KOPT-K1 (cell line): Measurements from ENCODE around the gene KLF7.

Experiments used
- H3K27ac ChIP-seq: fragments of 200-600 bp; sonication (generic); 2 replicates; pipeline ENCODE4 v1.5.1; 2016; ENCODE audit warnings: antibody characterized with exemption, mild to moderate bottlenecking, low read depth, low read length; ENCODE audit not compliant: poor library complexity, severe bottlenecking
- H3K36me3 ChIP-seq: fragments of 200-600 bp; sonication (generic); 2 replicates; pipeline ENCODE4 v1.5.1; 2017; ENCODE audit warnings: antibody characterized with exemption, mild to moderate bottlenecking, low read length, moderate library complexity; ENCODE audit not compliant: insufficient read depth
- H3K9me3 ChIP-seq: fragments of 200-600 bp; sonication (generic); 2 replicates; pipeline ENCODE4 v1.5.1; 2017; ENCODE audit warnings: antibody characterized with exemption, low read length, mild to moderate bottlenecking; ENCODE audit not compliant: insufficient read depth, poor library complexity, severe bottlenecking

KLF7 gene

DNA sequence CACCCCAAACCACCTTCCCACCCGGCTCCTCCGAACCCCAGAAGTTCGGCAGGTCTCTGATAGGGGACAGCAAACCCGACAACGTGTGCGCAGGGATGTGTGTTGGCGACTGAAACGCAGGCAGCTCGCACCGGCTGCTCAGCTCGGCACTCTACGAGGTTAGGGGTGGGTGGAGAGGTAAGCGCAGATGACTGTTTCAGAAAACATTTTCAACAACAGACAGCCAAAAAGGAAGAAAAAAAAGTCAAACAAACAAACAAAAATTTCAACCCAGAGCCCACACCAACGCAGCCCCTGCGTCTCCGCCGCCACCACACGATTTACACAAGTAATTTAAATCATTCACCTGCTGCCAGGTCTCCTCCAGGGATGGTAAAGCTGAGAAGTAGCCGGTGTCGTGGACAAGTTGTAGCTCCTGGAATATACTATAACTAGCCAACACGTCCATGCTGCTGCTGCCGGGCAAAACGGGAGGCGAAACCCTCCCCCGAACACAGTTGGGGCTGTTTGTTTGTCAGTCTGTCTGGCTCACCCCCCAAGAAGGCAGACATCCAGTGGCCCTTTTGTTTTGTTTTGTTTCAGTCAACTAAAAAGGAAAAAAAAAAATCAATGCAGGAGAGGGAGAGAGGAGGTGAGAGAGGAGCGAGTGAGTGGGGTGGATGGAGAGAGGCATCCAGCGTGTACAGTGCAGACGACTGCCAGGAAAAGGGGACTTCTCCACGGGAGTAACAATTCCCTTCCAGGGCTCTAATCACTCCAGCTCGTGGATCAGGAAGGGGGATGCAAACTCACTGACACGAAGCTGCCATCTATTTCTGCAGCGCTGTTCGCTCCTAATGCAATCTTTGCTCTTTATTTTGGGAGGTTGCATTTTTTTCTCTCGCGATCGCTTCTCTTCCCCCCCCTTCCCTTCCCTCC, at the start of gene KLF7:
TSS of gene KLF7 (minus strand) at position 828 of the 918 bp plus-strand sequence. CDS start at position 448, 380 bp downstream.
- Histone ChIP-seq H3K9me3 (no peaks in the 10 kb centered on the region), H3K36me3 (no peaks in the 10 kb centered on the region), H3K27ac (peak within 1 kb of the TSS; percentile 56)

DNA sequence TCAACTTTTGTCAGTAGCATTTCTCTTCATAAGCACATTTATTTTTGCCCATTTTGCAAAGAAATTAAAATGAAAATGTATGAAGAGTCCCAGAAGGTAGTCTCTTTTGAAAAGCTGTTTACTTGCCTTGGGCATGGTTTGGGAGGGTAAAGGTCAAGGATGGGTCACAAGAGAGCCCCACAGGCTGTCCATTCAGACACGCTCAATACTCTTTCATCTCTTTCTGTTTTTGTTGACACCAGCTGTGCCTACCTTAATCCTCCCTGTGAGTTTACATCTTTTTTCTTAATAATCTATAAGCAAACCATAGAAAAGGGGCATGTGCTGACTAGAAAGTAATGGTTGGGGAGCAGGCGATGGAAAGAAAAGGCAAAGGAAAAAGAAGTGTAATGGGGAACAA, 49.6 kb upstream of the KLF7 start:
- Histone ChIP-seq H3K27ac (no peak overlapping the region), H3K9me3 (no peaks in the 10 kb centered on the region), H3K36me3 (no peaks in the 10 kb centered on the region)

- no peaks in the 10 kb centered on the region for H3K9me3 ChIP-seq
- H3K27ac ChIP-seq, result no peak overlapping the region
- H3K36me3 ChIP-seq, result no peaks in the 10 kb centered on the region
Measured at GRCh38 chr2:207214446-207214845, 48.7 kb upstream of the KLF7 start.

- H3K9me3 ChIP-seq, result no peaks in the 10 kb centered on the region
- no peak overlapping the region for H3K27ac ChIP-seq
- no peaks in the 10 kb centered on the region for H3K36me3 ChIP-seq
Measured at GRCh38 chr2:207206011-207206410, 40.3 kb upstream of the KLF7 start.

- no peak overlapping the region for H3K27ac ChIP-seq
- no peaks in the 10 kb centered on the region for H3K36me3 ChIP-seq
- no peaks in the 10 kb centered on the region for H3K9me3 ChIP-seq
Measured at GRCh38 chr2:207205173-207205957, 39.6 kb upstream of the KLF7 start.

GRCh38 chr2:207203056-207203455, 37.3 kb upstream of the KLF7 start:
- Histone ChIP-seq H3K9me3 (no peaks in the 10 kb centered on the region), H3K36me3 (no peaks in the 10 kb centered on the region), H3K27ac (no peak overlapping the region)

GRCh38 chr2:207202645-207203044, 36.9 kb upstream of the KLF7 start:
- no peaks in the 10 kb centered on the region for H3K36me3 ChIP-seq
- H3K9me3 ChIP-seq, result no peaks in the 10 kb centered on the region

GRCh38 chr2:207201416-207201815, 35.7 kb upstream of the KLF7 start:
- H3K9me3 ChIP-seq, result no peaks in the 10 kb centered on the region
- H3K36me3 ChIP-seq, result no peaks in the 10 kb centered on the region
- no peak overlapping the region for H3K27ac ChIP-seq

More at GRCh38 chr2:207202645-207203044, 36.9 kb upstream of the KLF7 start:
- H3K27ac ChIP-seq, result no peak overlapping the region

DNA sequence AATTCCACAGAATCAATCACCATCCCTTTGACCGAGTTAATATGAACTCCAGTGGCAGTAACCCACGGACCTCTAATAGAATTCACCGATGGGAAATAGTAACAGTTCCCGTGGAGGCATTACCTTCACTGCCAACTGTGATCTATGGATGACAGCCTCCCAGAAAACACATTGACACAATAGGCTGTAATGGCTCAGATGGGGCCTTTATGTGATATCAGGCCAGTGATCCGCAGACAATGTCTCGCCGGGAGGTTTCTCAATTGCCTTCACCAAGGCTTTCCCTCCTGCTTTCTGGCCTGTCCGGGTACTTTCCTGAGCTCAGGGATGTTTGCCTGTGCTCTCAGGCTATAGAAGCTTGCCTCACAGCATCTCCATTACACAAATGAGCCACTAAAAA, 34.4 kb upstream of the KLF7 start:
- no peaks in the 10 kb centered on the region for H3K9me3 ChIP-seq
- no peak overlapping the region for H3K27ac ChIP-seq
- no peaks in the 10 kb centered on the region for H3K36me3 ChIP-seq

GRCh38 chr2:207194028-207194427, 28.3 kb upstream of the KLF7 start:
- Histone ChIP-seq H3K9me3 (no peaks in the 10 kb centered on the region), H3K36me3 (no peaks in the 10 kb centered on the region), H3K27ac (no peak overlapping the region)

- no peak overlapping the region for H3K27ac ChIP-seq
- H3K9me3 ChIP-seq, result no peaks in the 10 kb centered on the region
- no peaks in the 10 kb centered on the region for H3K36me3 ChIP-seq
Measured at GRCh38 chr2:207188626-207189419, 23.1 kb upstream of the KLF7 start.

GRCh38 chr2:207185372-207185771, 19.6 kb upstream of the KLF7 start:
- Histone ChIP-seq H3K27ac (no peak overlapping the region), H3K9me3 (no peaks in the 10 kb centered on the region), H3K36me3 (no peaks in the 10 kb centered on the region)

DNA sequence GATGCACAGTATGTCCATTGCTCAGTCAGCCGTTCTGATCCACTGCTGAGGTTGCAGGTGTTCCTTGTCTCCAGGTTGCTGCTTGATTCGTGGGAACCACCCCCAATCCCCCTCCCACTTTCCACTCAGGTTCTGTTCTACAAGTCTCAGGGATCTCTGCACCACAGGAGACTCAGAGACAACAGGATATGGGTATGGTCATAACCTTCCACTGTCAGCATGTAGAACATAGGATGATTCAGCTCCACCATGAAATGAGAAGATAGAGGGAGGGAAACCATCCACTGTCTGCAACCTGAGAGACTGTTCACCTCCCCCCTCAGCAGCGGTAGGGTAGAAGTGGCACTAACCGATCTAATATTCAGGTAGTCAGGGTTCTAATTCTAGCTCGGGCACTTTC, 19.0 kb upstream of the KLF7 start:
- Histone ChIP-seq H3K9me3 (no peaks in the 10 kb centered on the region), H3K36me3 (no peaks in the 10 kb centered on the region), H3K27ac (no peak overlapping the region)

- Histone ChIP-seq H3K9me3 (no peaks in the 10 kb centered on the region), H3K36me3 (no peaks in the 10 kb centered on the region), H3K27ac (no peak overlapping the region)
Measured at GRCh38 chr2:207184348-207184747, 18.6 kb upstream of the KLF7 start.

- Histone ChIP-seq H3K27ac (no peak overlapping the region), H3K9me3 (no peaks in the 10 kb centered on the region), H3K36me3 (no peaks in the 10 kb centered on the region)
Measured at GRCh38 chr2:207183506-207183905, 17.8 kb upstream of the KLF7 start.
